Keratinocyte (primary cell): Measurements from ENCODE around the gene NFATC1. TPM values are rescaled to one million over a fixed set of nuclear protein-coding genes. Genes with fewer than 3 reads are reported as not detected.

Experiments
- DNase-seq: peaks from one replicate; pipeline ENCODE4 v3.0.0-alpha.2; 2011; ENCODE audit warnings: low read depth, missing footprints, low spot score
- FAIRE-seq: peaks from 2 replicates; lab custom pipeline; 2011; peaks lifted over from hg19 to GRCh38; lab: Jason Lieb, UNC
- H2AFZ ChIP-seq: 2 replicates; pipeline ENCODE4 v1.6.0; 2012; ENCODE audit warnings: low read length, control low read depth, inconsistent platforms; ENCODE audit not compliant: control insufficient read depth
- H3K27ac ChIP-seq: 2 replicates; pipeline ENCODE4 v1.5.1; 2011; ENCODE audit warnings: low read length; ENCODE audit not compliant: control insufficient read depth, insufficient read depth
- H3K27me3 ChIP-seq: 3 replicates; pipeline ENCODE4 v1.6.0; 2011; ENCODE audit warnings: low read length; ENCODE audit not compliant: control insufficient read depth, insufficient read depth; ENCODE audit errors: extremely low read depth
- H3K36me3 ChIP-seq, 2 experiments: 2 replicates in 1 of 2; 3 replicates in 1 of 2; pipeline ENCODE4 v1.5.1; 2011; ENCODE audit warnings: low read length in 2 of 2, mild to moderate bottlenecking in 1 of 2; ENCODE audit not compliant: control insufficient read depth in 2 of 2, insufficient read depth in 2 of 2; ENCODE audit errors: extremely low read depth in 1 of 2
- H3K4me1 ChIP-seq: 3 replicates; pipeline ENCODE4 v1.5.1; 2011; ENCODE audit warnings: low read length; ENCODE audit not compliant: control insufficient read depth, insufficient read depth; ENCODE audit errors: extremely low read depth
- H3K4me2 ChIP-seq: 3 replicates; pipeline ENCODE4 v1.6.0; 2011; ENCODE audit warnings: low read depth, low read length; ENCODE audit not compliant: control insufficient read depth, insufficient read depth; ENCODE audit errors: extremely low read depth
- H3K4me3 ChIP-seq, 3 experiments: fragments of 200-600 bp in 1 of 3; sonication (generic) in 1 of 3; 2 replicates in 2 of 3; 3 replicates in 1 of 3; pipeline ENCODE4 v1.5.1; 2011 to 2016; ENCODE audit warnings: low read length in 3 of 3, mild to moderate bottlenecking in 3 of 3, control low read depth in 2 of 3, inconsistent platforms in 1 of 3, low read depth in 1 of 3, mixed read lengths in 1 of 3, mixed run types in 1 of 3, moderate library complexity in 1 of 3; ENCODE audit not compliant: control insufficient read depth in 2 of 3, insufficient read depth in 2 of 3; ENCODE audit errors: extremely low read depth in 1 of 3
- H3K79me2 ChIP-seq: 2 replicates; pipeline ENCODE4 v1.6.0; 2012; ENCODE audit warnings: low read length; ENCODE audit not compliant: control insufficient read depth, insufficient read depth
- H3K9ac ChIP-seq: 3 replicates; pipeline ENCODE4 v1.6.0; 2011; ENCODE audit warnings: low read length; ENCODE audit not compliant: control insufficient read depth, insufficient read depth; ENCODE audit errors: extremely low read depth
- H3K9me1 ChIP-seq: 3 replicates; pipeline ENCODE4 v1.6.0; 2011; ENCODE audit warnings: low read length; ENCODE audit not compliant: control insufficient read depth, insufficient read depth; ENCODE audit errors: extremely low read depth
- H3K9me3 ChIP-seq: 2 replicates; pipeline ENCODE4 v1.5.1; 2012; ENCODE audit warnings: low read depth, low read length; ENCODE audit not compliant: control insufficient read depth
- H4K20me1 ChIP-seq: 3 replicates; pipeline ENCODE4 v1.6.0; 2011; ENCODE audit warnings: low read length; ENCODE audit not compliant: control insufficient read depth, insufficient read depth; ENCODE audit errors: extremely low read depth
- CTCF ChIP-seq, 3 experiments: IDR thresholded peaks in 1 of 3; conservative IDR thresholded peaks in 1 of 3; optimal IDR thresholded peaks in 1 of 3; 2 replicates in 2 of 3; 3 replicates in 1 of 3; pipeline versions ENCODE3 to v1.5.1; 2011; ENCODE audit warnings: low read length in 3 of 3, mild to moderate bottlenecking in 3 of 3, moderate library complexity in 2 of 3, control low read depth in 1 of 3, inconsistent platforms in 1 of 3; ENCODE audit not compliant: insufficient read depth in 2 of 3; ENCODE audit errors: extremely low read depth in 1 of 3
- EZH2 ChIP-seq: IDR thresholded peaks from one replicate; pipeline ENCODE4 v1.6.1; 2012; ENCODE audit warnings: inconsistent platforms, mild to moderate bottlenecking, low read length, moderate library complexity
- dilution Hi-C: fragments of 300-500 bp; cut with MboI; formaldehyde crosslinking; loops from one replicate; pipeline ENCODE4 v1.7.0; 2020; ENCODE audit warnings: low sequenced_read_pairs; ENCODE audit not compliant: extremely low pct_ligation_motif_present
- polyA plus RNA-seq, 5 experiments: library from polyadenylated mRNA; depleted of rRNA in 3 of 5; stranded (reverse) in 3 of 5; stranded (forward) in 1 of 5; unstranded in 1 of 5; fragments of >200 nt; gene quantifications; 1 replicate in 1 of 5; 2 replicates in 3 of 5; 3 replicates in 1 of 5; pipeline versions ENCODE4 v1.2.1 to v1.2.3, GENCODE V29; 2011 to 2012; ENCODE audit warnings: missing spikeins in 2 of 5, low read depth in 1 of 5, low replicate concordance in 1 of 5

NFATC1 gene
- polyA plus RNA-seq, 1 donor (not counting 4 experiments of a cell fraction or from before 2014, with no cell fraction given), result 0.77 TPM

- FAIRE-seq, result no peak
- no peak for DNase-seq
- no peak overlapping the region for H2AFZ ChIP-seq
- H3K79me2 ChIP-seq, result no peaks in the 10 kb centered on the region
- no peak for TF ChIP-seq CTCF (optimal IDR thresholded peaks at IDR 0.05 in 1 of 3, IDR thresholded peaks at IDR 0.05 in 1 of 3, conservative IDR thresholded peaks at IDR 0.05 in 1 of 3; ENCODE audit: extremely low read depth in 1 of 3, insufficient read depth in 2 of 3, low read length in 3 of 3)
- H3K4me3 ChIP-seq, result no peak overlapping the region
- H3K4me2 ChIP-seq, result no peak overlapping the region
- no peaks in the 10 kb centered on the region for H3K36me3 ChIP-seq
- no peak overlapping the region for H3K9ac ChIP-seq
- no peak overlapping the region for H3K27ac ChIP-seq
- H3K27me3 ChIP-seq, result peaks cover 29% of the 10 kb centered on the region
- H3K4me1 ChIP-seq, result peaks cover 1% of the 10 kb centered on the region
- H3K9me3 ChIP-seq, result no peaks in the 10 kb centered on the region
- peaks cover 4% of the 10 kb centered on the region for H4K20me1 ChIP-seq
- peaks cover under 1% of the 10 kb centered on the region for H3K9me1 ChIP-seq
- dilution Hi-C loops, result no loop called here
Observed at GRCh38 chr18:79384151-79384807, 11.5 kb upstream of the NFATC1 start.

GRCh38 chr18:79384834-79385233 is 10.9 kb upstream of the NFATC1 start:
- dilution Hi-C loops, result no loop called here
- H3K27ac ChIP-seq, result no peak overlapping the region
- H2AFZ ChIP-seq, result no peak overlapping the region
- H3K9me1 ChIP-seq, result peaks cover 2% of the 10 kb centered on the region
- DNase-seq, result no peak
- no peak overlapping the region for H3K9ac ChIP-seq
- H3K4me2 ChIP-seq, result no peak overlapping the region
- no peaks in the 10 kb centered on the region for H3K9me3 ChIP-seq
- H4K20me1 ChIP-seq, result no peaks in the 10 kb centered on the region
- no peaks in the 10 kb centered on the region for H3K4me1 ChIP-seq
- FAIRE-seq, result no peak
- TF ChIP-seq EZH2 (no peak), CTCF (optimal IDR thresholded peaks at IDR 0.05 in 1 of 3, IDR thresholded peaks at IDR 0.05 in 1 of 3, conservative IDR thresholded peaks at IDR 0.05 in 1 of 3; ENCODE audit: extremely low read depth in 1 of 3, insufficient read depth in 2 of 3, low read length in 3 of 3) (no peak)
- H3K36me3 ChIP-seq, result no peaks in the 10 kb centered on the region
- H3K4me3 ChIP-seq, result no peak overlapping the region
- peaks cover 34% of the 10 kb centered on the region for H3K27me3 ChIP-seq
- H3K79me2 ChIP-seq, result no peaks in the 10 kb centered on the region
